Astrocyte of the spinal cord (primary cell): ENCODE measurements around the gene RAB33B.
"Not testable (repeated sequence)": the region's sequence is repeated elsewhere in the genome, so short reads cannot be mapped to it uniquely, and the experiment has no call there.

ENCODE experiments used
- DNase-seq: peaks from one replicate; pipeline ENCODE4 v3.0.0; 2011; ENCODE audit warnings: low read depth, low spot score
- H3K4me3 ChIP-seq: 2 replicates; pipeline ENCODE4 v1.5.1; 2011; ENCODE audit warnings: low read depth, mild to moderate bottlenecking, low read length, moderate library complexity
- in situ Hi-C: cut with HindIII; loops from 2 replicates; pipeline ENCODE4 v1.10.0; 2017; ENCODE audit warnings: low sequenced_read_pairs
- TF ChIP-seq, protein P1 (sequence below): IDR thresholded peaks from 2 replicates; pipeline ENCODE4 v1.5.1; 2012; ENCODE audit warnings: low read depth, mild to moderate bottlenecking, low read length, inconsistent platforms

Gene RAB33B

DNA sequence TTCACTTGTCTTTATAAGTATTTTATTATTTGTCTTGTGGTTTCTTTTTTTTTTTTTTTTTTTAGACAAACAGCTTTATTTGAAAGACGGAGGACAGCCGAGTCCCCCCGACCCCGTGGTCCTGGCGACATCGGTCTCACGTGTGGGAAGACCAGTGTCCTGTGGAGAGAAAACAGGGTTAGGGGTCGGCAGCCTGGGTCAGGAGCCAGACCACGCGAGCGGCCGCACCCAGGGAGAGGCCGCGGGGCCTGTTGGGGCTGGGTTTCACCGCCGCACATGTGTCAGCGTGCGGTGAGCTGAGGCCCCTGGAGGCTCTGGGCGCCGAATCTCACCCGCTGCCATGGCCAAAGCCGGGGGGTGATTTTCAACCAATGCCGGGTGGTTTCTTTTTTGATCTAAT, 17.8 kb upstream of the RAB33B start:
- in situ Hi-C loops: no loop called here
- TF ChIP-seq, protein P1, sequence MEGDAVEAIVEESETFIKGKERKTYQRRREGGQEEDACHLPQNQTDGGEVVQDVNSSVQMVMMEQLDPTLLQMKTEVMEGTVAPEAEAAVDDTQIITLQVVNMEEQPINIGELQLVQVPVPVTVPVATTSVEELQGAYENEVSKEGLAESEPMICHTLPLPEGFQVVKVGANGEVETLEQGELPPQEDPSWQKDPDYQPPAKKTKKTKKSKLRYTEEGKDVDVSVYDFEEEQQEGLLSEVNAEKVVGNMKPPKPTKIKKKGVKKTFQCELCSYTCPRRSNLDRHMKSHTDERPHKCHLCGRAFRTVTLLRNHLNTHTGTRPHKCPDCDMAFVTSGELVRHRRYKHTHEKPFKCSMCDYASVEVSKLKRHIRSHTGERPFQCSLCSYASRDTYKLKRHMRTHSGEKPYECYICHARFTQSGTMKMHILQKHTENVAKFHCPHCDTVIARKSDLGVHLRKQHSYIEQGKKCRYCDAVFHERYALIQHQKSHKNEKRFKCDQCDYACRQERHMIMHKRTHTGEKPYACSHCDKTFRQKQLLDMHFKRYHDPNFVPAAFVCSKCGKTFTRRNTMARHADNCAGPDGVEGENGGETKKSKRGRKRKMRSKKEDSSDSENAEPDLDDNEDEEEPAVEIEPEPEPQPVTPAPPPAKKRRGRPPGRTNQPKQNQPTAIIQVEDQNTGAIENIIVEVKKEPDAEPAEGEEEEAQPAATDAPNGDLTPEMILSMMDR: no peak
- no peak for DNase-seq
- H3K4me3 ChIP-seq: no peak overlapping the region

DNA sequence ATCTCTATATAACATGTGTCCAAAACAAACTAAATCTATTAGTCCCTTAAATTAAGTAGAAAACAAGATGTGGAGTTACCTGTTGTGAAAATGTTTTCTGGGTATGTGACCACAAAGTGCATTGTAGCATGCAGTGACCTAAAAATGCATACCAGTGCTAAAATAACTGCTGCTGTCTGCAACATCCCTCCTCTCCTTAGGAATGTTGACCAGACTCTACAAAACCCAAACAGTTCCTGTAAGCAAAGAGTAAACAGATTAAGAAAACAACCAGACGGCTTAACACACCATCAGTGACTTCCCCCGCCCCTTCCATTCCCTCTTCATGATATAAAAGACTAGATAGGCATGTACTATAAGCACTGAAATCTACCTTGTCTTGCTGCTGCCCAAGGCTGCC, 15.8 kb upstream of the RAB33B start:
- in situ Hi-C loops: no loop called here
- H3K4me3 ChIP-seq: no peak overlapping the region
- DNase-seq: no peak
- TF ChIP-seq, protein P1: no peak

DNA sequence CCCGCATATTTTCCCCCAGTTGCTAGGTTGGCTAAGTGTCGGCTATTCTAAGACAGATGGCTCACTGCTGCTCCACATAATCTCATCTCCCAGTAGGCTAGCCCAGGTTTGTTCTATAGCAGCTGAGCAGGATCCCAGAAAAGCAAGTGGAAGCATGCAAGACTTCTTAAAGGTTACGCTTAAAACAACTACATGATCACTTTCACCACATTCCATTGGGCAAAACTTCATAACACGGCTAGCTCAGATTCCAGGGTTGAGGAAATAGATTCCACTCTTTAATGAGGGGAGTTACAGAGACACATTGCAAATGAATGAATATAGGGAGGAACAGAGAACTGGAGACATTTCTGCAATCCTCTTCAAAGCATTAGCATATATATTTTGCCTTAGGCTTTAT, 12.9 kb upstream of the RAB33B start:
- TF ChIP-seq, protein P1: no peak
- DNase-seq: no peak
- in situ Hi-C loops: no loop called here
- no peak overlapping the region for H3K4me3 ChIP-seq

DNA sequence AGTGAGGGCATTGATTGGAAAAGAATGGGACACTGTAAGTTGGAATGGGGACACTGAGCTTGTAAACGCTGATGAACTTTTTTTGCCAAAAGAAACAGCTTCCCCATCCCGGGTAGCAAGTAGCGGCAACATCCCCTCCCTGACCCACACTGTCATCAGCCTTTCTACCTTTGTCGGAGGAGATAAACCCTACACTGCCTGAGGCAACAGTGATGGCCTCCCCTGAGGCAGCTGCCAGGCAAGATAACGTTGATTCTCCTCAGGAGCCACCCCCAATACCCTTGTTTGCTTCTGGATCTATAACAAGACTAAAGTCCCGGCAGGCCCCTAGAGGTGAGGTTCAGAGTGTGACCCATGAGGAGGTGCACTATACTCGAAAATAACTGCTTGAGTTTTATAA, 10.3 kb upstream of the RAB33B start:
- DNase-seq: no peak
- in situ Hi-C loops: no loop called here
- TF ChIP-seq, protein P1: no peak
- no peak overlapping the region for H3K4me3 ChIP-seq

DNA sequence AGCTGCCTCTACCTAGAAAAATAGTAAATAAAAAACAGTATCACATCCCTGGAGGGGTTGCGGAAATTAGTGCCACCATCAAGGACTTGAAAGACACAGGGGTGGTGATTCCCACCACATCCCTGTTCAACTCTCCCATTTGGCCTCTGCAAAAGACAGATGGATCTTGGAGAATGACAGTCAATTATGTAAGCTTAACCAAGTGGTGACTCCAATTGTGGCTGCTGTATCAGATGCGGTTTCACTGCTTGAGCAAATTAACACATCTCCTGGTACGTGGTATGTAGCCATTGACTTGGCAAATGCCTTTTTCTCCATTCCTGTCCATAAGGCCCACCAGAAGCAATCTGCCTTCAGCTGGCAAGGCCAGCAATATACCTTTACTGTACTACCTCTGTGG, 9.0 kb upstream of the RAB33B start:
- H3K4me3 ChIP-seq, DNase-seq, in situ Hi-C loops: not testable (repeated sequence)

DNA sequence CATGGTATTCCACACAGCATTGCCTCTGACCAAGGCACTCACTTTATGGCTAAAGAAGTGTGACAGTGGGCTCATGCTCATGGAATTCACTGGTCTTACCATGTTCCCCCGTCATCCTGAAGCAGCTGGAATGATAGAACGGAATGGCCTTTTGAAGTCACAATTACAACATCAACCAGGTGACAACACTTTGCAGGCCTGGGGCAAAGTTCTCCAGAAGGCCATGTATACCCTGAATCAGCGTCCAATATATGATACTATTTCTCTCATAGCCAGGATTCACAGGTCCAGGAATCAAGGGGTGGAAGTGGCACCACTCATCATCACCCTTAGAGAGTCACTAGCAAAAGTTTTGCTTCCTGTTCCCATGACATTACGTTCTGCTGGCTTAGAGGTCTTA, 6.8 kb upstream of the RAB33B start:
- DNase-seq, H3K4me3 ChIP-seq, in situ Hi-C loops: not testable (repeated sequence)

DNA sequence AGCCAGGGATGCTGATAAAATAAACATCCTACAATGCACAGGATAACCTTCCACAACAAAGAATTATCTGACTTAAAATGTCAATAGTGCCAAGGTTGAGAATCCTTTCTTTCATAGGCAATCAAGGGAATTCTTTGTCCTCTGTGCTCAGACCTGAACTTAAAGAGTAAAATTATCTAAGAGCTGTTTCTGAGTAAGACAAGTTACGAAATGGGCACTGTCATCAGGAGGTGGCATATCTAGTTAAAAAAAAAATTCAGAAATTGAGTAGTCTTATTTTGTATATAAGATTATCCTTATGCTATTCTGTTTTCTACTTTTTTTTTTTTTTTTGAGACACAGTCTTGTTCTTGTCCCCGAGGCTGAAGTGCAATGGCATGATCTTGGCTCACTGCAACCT, 3.3 kb upstream of the RAB33B start:
- TF ChIP-seq, protein P1: no peak
- in situ Hi-C loops: no loop called here
- no peak for DNase-seq
- no peak overlapping the region for H3K4me3 ChIP-seq

DNA sequence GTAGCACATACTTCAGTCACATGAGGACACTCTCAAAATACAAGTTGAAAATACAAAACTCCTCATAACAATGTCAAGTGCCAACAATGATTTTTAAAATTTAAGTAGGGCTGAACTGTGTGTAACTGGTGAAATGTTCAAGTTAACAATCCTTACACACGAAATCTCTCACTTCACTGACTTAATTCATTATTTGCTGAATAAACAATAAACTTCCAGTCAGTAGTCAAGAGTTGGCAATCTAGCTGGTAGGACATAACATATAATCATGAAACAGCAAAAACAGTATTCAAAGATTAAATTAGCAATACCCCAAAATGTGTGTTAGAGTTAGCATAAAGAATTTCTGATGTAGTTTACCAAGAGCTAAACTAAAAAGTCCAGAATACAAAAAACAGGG, 1.9 kb upstream of the RAB33B start:
- TF ChIP-seq, protein P1: no peak
- in situ Hi-C loops: no loop called here
- DNase-seq: no peak
- H3K4me3 ChIP-seq: no peak overlapping the region
